Activated CD8-positive, alpha-beta T cell treated with anti-CD3 and anti-CD28 coated beads for 36 hours (primary cell): ENCODE results near the gene PHOX2A. TPM values are rescaled to one million over a fixed set of nuclear protein-coding genes. Genes with fewer than 3 reads are reported as not detected.
"Not testable (repeated sequence)": the region's sequence is repeated elsewhere in the genome, so short reads cannot be mapped to it uniquely, and the experiment has no call there.

Experiments used
- ATAC-seq: fragments of 200-7000 bp; cut with Tn5 transposase; one replicate; pipeline ENCODE4 v1.10.0; 2021; ENCODE audit warnings: mild to moderate bottlenecking, moderate library complexity
- CTCF ChIA-PET: fragments of 350-600 bp; sonication (Branson Sonifier 250); formaldehyde crosslinking; loops from one replicate; lab custom pipeline; 2021; ENCODE audit warnings: antibody characterized with exemption; lab: Charles Lee
- POLR2A ChIA-PET: fragments of 350-600 bp; sonication (Branson Sonifier 250); formaldehyde crosslinking; loops from one replicate; lab custom pipeline; 2021; ENCODE audit warnings: antibody characterized with exemption; lab: Charles Lee
- DNase-seq: peaks from one replicate; pipeline ENCODE4 v3.0.0-alpha.2; 2020
- H3K27ac Mint-ChIP-seq: one replicate; pipeline ENCODE4 v1.8.0; 2021; ENCODE audit warnings: mild to moderate bottlenecking, mixed read lengths
- H3K27me3 Mint-ChIP-seq: one replicate; pipeline ENCODE4 v1.8.0; 2021; ENCODE audit warnings: mixed read lengths
- H3K36me3 Mint-ChIP-seq: one replicate; pipeline ENCODE4 v1.8.0; 2021; ENCODE audit warnings: low read depth, mixed read lengths
- H3K4me1 Mint-ChIP-seq: one replicate; pipeline ENCODE4 v1.8.0; 2021; ENCODE audit warnings: low read depth, mixed read lengths
- H3K4me3 Mint-ChIP-seq: one replicate; pipeline ENCODE4 v1.8.0; 2021; ENCODE audit warnings: mild to moderate bottlenecking, moderate library complexity, mixed read lengths
- H3K9me3 Mint-ChIP-seq: one replicate; pipeline ENCODE4 v1.8.0; 2021; ENCODE audit warnings: mixed read lengths
- intact Hi-C: fragments of 100-400 bp; cut with micrococcal nuclease; formaldehyde crosslinking; loops from one replicate; pipeline ENCODE4 v1.10.0; 2022
- total RNA-seq, 2 experiments: library from RNA; stranded (reverse); gene quantifications; one replicate each; pipeline ENCODE4 v1.2.3, GENCODE V29; 2021
- TF ChIP-seq, protein P1 (sequence below): fragments of 200-600 bp; IDR thresholded peaks from one replicate; pipeline ENCODE4 v1.8.0; 2022; ENCODE audit warnings: antibody characterized with exemption, mild to moderate bottlenecking

PHOX2A gene
- total RNA-seq, 2 experiments from 2014 or later: not detected

DNA sequence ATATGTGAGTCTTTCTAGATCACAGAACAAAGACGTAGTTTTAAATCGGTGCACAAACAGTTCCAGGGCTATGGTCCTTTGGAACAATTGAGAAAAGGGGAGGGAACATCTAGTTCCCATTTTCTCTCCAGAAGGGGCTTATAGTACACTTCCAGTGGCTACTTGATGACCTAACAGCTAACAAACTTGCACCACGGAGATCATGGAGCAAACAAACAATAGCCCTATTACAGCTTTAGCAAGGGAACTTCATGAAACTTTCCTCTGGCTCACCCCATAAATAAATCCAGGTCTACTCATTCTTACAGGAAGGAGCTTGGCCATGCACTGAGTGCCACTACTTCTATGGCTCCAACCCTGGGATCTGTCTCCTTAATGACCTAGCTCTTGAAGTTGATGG is 35.7 kb downstream of the PHOX2A start:
- Mint-ChIP-seq H3K9me3 (peaks cover 11% of the 10 kb centered on the region), H3K4me1 (no peaks in the 10 kb centered on the region), H3K4me3 (no peak overlapping the region), H3K36me3 (peaks cover 2% of the 10 kb centered on the region), H3K27ac (no peak overlapping the region), H3K27me3 (peaks cover 3% of the 10 kb centered on the region)
- ATAC-seq (no peak), DNase-seq (no peak)
- CTCF ChIA-PET: interaction anchor here (0.8 to 1.8 kb wide), 2 partner anchors 30 to 223 kb away, joined by 5 read pairs; no protein-coding TSS in a partner anchor
- POLR2A ChIA-PET: no interaction called here
- intact Hi-C loops: no loop called here
- TF ChIP-seq, protein P1, sequence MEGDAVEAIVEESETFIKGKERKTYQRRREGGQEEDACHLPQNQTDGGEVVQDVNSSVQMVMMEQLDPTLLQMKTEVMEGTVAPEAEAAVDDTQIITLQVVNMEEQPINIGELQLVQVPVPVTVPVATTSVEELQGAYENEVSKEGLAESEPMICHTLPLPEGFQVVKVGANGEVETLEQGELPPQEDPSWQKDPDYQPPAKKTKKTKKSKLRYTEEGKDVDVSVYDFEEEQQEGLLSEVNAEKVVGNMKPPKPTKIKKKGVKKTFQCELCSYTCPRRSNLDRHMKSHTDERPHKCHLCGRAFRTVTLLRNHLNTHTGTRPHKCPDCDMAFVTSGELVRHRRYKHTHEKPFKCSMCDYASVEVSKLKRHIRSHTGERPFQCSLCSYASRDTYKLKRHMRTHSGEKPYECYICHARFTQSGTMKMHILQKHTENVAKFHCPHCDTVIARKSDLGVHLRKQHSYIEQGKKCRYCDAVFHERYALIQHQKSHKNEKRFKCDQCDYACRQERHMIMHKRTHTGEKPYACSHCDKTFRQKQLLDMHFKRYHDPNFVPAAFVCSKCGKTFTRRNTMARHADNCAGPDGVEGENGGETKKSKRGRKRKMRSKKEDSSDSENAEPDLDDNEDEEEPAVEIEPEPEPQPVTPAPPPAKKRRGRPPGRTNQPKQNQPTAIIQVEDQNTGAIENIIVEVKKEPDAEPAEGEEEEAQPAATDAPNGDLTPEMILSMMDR: no peak

DNA sequence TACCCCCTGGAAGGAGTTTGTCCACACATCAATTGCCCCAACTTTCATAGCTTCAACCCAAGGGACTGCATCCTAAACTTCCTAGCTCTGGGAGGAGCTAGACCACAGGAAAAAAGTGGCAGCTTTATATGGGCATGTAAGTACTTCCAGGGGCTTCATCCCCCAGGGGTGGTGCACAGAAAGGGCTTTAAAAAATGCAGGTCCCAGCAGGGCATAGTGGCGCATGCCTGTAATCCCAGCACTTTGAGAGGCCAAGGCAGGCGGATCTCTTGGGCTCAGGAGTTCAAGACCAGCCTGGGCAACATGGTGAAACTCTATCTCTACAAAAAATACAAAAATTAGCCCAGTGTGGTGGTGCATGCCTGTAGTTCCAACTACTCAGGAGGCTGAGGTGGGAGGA is 37.2 kb downstream of the PHOX2A start:
- DNase-seq, ATAC-seq, intact Hi-C loops, H3K27me3 Mint-ChIP-seq, H3K4me1 Mint-ChIP-seq, H3K36me3 Mint-ChIP-seq, POLR2A ChIA-PET, H3K27ac Mint-ChIP-seq, H3K4me3 Mint-ChIP-seq: not testable (repeated sequence)
- CTCF ChIA-PET: interaction anchor here (0.7 to 1.8 kb wide), 2 partner anchors 31 to 224 kb away, joined by 3 to 5 read pairs; no protein-coding TSS in a partner anchor
- peaks cover 11% of the 10 kb centered on the region for H3K9me3 Mint-ChIP-seq

DNA sequence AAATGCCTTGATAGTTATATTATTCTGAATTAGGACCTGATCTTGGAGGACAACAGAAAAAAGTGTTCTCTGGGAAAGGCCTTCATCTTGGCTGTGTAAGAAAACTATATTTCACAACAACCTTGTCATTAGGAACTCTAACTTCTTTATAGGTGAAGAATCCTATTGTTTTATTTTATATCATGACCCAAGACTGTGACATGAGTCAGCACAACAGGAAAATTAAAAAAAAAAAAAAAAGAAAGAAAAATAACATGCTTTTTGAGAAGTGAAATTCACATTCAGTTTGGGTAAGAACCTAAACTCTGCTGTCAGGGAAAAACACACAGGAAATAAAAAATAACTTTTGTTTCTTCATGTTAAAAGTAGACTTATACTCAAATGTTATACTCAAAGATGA is 39.1 kb downstream of the PHOX2A start:
- CTCF ChIA-PET: no interaction called here

DNA sequence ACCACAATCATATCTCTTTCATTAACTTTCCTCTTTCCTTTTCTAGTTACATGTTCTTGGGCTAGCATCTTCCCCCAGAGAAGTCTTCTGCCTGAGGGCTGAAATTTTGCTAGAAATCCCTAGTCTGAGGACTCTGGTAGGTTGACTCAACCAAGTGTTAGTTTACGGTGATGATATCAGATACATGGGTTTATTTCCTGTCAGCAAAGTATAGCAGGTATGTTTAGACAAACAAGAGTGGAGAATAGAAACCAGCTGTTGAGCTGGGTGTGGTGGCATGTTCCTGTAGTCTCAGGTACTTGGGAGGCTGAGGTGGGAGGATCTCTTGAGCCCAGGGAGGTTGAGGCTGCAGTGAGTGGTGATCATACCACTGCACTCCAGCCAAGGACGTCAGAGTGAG is 40.8 kb downstream of the PHOX2A start:
- Mint-ChIP-seq H3K4me1 (no peaks in the 10 kb centered on the region), H3K9me3 (no peaks in the 10 kb centered on the region), H3K27me3 (no peaks in the 10 kb centered on the region), H3K27ac (no peak overlapping the region), H3K36me3 (no peaks in the 10 kb centered on the region), H3K4me3 (no peak overlapping the region)
- intact Hi-C loops: no loop called here
- ATAC-seq (no peak), DNase-seq (no peak)
- ChIA-PET POLR2A (no interaction called here), CTCF (no interaction called here)
- TF ChIP-seq, protein P1: no peak

More for the DNA sequence above, 39.1 kb downstream of the PHOX2A start:
- Mint-ChIP-seq H3K4me1 (no peaks in the 10 kb centered on the region), H3K36me3 (peaks cover 2% of the 10 kb centered on the region), H3K27ac (no peak overlapping the region), H3K4me3 (no peak overlapping the region), H3K9me3 (peaks cover 9% of the 10 kb centered on the region), H3K27me3 (no peaks in the 10 kb centered on the region)
- intact Hi-C loops: no loop called here
- TF ChIP-seq, protein P1: no peak
- POLR2A ChIA-PET: no interaction called here
- ATAC-seq (no peak), DNase-seq (no peak)

DNA sequence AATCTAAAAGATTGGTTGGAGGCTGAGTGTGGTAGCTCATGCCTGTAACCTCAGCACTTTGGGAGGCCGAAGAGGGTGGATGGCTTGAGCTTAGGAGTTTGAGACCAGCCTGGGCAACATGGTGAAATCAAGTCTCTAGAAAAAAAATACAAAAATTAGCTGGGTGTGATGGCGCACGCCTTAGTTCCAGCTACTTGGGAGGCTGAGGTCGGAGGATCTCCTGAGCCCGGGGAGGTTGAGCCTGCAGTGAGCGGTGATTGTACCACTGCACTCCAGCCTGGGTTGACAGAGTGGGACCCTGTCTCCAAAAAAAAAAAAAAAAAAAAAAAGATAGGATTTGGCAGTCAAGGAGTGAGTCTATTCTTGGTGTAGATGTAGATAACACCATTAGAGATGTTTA is 41.4 kb downstream of the PHOX2A start:
- Mint-ChIP-seq H3K4me1 (no peaks in the 10 kb centered on the region), H3K4me3 (no peak overlapping the region), H3K36me3 (no peaks in the 10 kb centered on the region), H3K9me3 (no peaks in the 10 kb centered on the region), H3K27me3 (no peaks in the 10 kb centered on the region), H3K27ac (no peak overlapping the region)
- ChIA-PET CTCF (no interaction called here), POLR2A (no interaction called here)
- TF ChIP-seq, protein P1: no peak
- ATAC-seq (no peak), DNase-seq (no peak)
- intact Hi-C loops: no loop called here

DNA sequence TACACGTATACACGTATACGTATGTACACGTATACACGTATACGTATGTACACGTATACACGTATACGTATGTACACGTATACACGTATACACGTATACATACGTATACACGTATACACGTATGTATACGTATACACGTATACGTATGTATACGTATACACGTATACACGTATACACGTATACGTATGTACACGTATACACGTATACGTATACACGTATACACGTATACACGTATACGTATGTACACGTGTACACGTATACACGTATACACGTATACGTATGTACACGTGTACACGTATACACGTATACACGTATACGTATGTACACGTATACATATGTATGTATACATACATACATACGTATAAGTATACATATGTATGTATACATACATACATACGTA is 42.5 kb downstream of the PHOX2A start:
- H3K27ac Mint-ChIP-seq, ATAC-seq, H3K4me3 Mint-ChIP-seq, DNase-seq, H3K27me3 Mint-ChIP-seq, H3K9me3 Mint-ChIP-seq, POLR2A ChIA-PET, H3K36me3 Mint-ChIP-seq, H3K4me1 Mint-ChIP-seq, intact Hi-C loops, CTCF ChIA-PET: not testable (repeated sequence)
